Brain microvascular endothelial cell (primary cell): ENCODE measurements around the gene EID1.

Experiments
- DNase-seq: peaks from one replicate; pipeline ENCODE4 v3.0.0-alpha.2; 2020
- H3K27ac ChIP-seq: fragments of 250-450 bp; sonication (Bioruptor Pico); 2 replicates; pipeline ENCODE4 v1.5.1; 2020; ENCODE audit warnings: mild to moderate bottlenecking, moderate library complexity
- H3K27me3 ChIP-seq: fragments of 250-450 bp; sonication (Bioruptor Pico); replicated peaks from 2 replicates; pipeline ENCODE4 v1.5.1; 2020; ENCODE audit warnings: mild to moderate bottlenecking
- H3K36me3 ChIP-seq: fragments of 250-450 bp; sonication (Bioruptor Pico); replicated peaks from 2 replicates; pipeline ENCODE4 v1.5.1; 2020; ENCODE audit warnings: mild to moderate bottlenecking
- H3K4me3 ChIP-seq: 2 replicates; pipeline ENCODE4 v1.5.1; 2011; ENCODE audit warnings: low read depth, mild to moderate bottlenecking, control low read depth, low read length, moderate library complexity
- CTCF ChIP-seq: IDR thresholded peaks from 2 replicates; pipeline ENCODE4 v1.5.1; 2011; ENCODE audit warnings: low read depth, mild to moderate bottlenecking, moderate library complexity, low read length, control low read depth, inconsistent platforms; ENCODE audit errors: missing control alignments
- in situ Hi-C: cut with HindIII; loops from 2 replicates; pipeline ENCODE4 v1.10.0; 2017; ENCODE audit warnings: low sequenced_read_pairs, low pct_ligation_motif_present

The EID1 gene

GRCh38 chr15:48883699-48884098, 5.8 kb downstream of the EID1 start:
- no peak overlapping the region for H3K4me3 ChIP-seq
- no peak for TF ChIP-seq CTCF
- no peaks in the 10 kb centered on the region for H3K36me3 ChIP-seq
- in situ Hi-C loops = no loop called here
- H3K27me3 ChIP-seq = no peaks in the 10 kb centered on the region
- no peak for DNase-seq
- no peak overlapping the region for H3K27ac ChIP-seq

GRCh38 chr15:48887144-48887543, 9.2 kb downstream of the EID1 start:
- no peak for TF ChIP-seq CTCF
- Histone ChIP-seq H3K27me3 (no peaks in the 10 kb centered on the region), H3K4me3 (no peak overlapping the region), H3K36me3 (no peaks in the 10 kb centered on the region), H3K27ac (no peak overlapping the region)
- no peak for DNase-seq
- in situ Hi-C loops = no loop called here

- H3K36me3 ChIP-seq = no peaks in the 10 kb centered on the region
- no peaks in the 10 kb centered on the region for H3K27me3 ChIP-seq
- no peak for DNase-seq
- H3K4me3 ChIP-seq = no peak overlapping the region
- TF ChIP-seq CTCF = no peak
- in situ Hi-C loops = no loop called here
- H3K27ac ChIP-seq = no peak overlapping the region
These were observed 10.3 kb downstream of the EID1 start for GRCh38 chr15:48888191-48888590.

- in situ Hi-C loops = no loop called here
- H3K4me3 ChIP-seq = no peak overlapping the region
- no peak for TF ChIP-seq CTCF
- H3K36me3 ChIP-seq = no peaks in the 10 kb centered on the region
- H3K27ac ChIP-seq = peak overlapping the region; percentile 59
- DNase-seq = no peak
- no peaks in the 10 kb centered on the region for H3K27me3 ChIP-seq
These were observed 10.9 kb downstream of the EID1 start for GRCh38 chr15:48888836-48889235.

GRCh38 chr15:48889925-48890324, 12.0 kb downstream of the EID1 start:
- TF ChIP-seq CTCF = no peak
- Histone ChIP-seq H3K27ac (no peak overlapping the region), H3K4me3 (no peak overlapping the region), H3K27me3 (no peaks in the 10 kb centered on the region), H3K36me3 (no peaks in the 10 kb centered on the region)
- in situ Hi-C loops = no loop called here
- no peak for DNase-seq

- Histone ChIP-seq H3K36me3 (no peaks in the 10 kb centered on the region), H3K4me3 (no peak overlapping the region), H3K27ac (no peak overlapping the region), H3K27me3 (no peaks in the 10 kb centered on the region)
- in situ Hi-C loops = no loop called here
- no peak for TF ChIP-seq CTCF
- DNase-seq = no peak
These were observed 12.5 kb downstream of the EID1 start for GRCh38 chr15:48890375-48890972.
